AG09309 (cell line): ENCODE results near the gene KIF26A.
"Not testable (repeated sequence)": the region's sequence is repeated elsewhere in the genome, so short reads cannot be mapped to it uniquely, and the experiment has no call there.

Source experiments
- DNase-seq: peaks from one replicate; pipeline ENCODE4 v3.0.0-alpha.2; 2010; ENCODE audit warnings: low read depth
- H3K4me3 ChIP-seq: 2 replicates; pipeline ENCODE4 v1.5.1; 2011; ENCODE audit warnings: mild to moderate bottlenecking, low read depth, low read length, moderate library complexity; ENCODE audit not compliant: control insufficient read depth
- TF ChIP-seq, protein P1 (sequence below): IDR thresholded peaks from 2 replicates; pipeline ENCODE4 v1.5.1; 2011; ENCODE audit warnings: mild to moderate bottlenecking, low read depth, low read length, inconsistent platforms; ENCODE audit not compliant: insufficient read depth, control insufficient read depth; ENCODE audit errors: missing control alignments

The KIF26A gene

GRCh38 chr14:104152686-104153393 lies 14.5 kb downstream of the KIF26A start:
- no peak overlapping the region for H3K4me3 ChIP-seq
- TF ChIP-seq, protein P1, sequence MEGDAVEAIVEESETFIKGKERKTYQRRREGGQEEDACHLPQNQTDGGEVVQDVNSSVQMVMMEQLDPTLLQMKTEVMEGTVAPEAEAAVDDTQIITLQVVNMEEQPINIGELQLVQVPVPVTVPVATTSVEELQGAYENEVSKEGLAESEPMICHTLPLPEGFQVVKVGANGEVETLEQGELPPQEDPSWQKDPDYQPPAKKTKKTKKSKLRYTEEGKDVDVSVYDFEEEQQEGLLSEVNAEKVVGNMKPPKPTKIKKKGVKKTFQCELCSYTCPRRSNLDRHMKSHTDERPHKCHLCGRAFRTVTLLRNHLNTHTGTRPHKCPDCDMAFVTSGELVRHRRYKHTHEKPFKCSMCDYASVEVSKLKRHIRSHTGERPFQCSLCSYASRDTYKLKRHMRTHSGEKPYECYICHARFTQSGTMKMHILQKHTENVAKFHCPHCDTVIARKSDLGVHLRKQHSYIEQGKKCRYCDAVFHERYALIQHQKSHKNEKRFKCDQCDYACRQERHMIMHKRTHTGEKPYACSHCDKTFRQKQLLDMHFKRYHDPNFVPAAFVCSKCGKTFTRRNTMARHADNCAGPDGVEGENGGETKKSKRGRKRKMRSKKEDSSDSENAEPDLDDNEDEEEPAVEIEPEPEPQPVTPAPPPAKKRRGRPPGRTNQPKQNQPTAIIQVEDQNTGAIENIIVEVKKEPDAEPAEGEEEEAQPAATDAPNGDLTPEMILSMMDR: no peak
- DNase-seq: no peak

DNA sequence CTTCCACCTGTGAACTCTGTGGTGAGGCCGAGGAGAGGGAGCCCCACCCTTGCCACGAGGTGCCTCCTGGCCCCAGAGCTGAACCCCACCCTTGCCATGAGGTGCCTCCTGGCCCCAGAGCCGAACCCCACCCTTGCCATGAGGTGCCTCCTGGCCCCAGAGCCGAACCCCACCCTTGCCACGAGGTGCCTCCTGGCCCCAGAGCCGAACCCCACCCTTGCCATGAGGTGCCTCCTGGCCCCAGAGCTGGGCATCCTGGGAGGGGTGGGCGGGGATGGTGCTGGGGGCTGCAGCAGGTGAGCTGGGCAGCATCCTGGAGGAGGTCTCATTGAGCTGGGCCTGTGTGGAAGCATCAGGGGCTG lies 15.0 kb downstream of the KIF26A start:
- not testable (repeated sequence) for H3K4me3 ChIP-seq, DNase-seq

DNA sequence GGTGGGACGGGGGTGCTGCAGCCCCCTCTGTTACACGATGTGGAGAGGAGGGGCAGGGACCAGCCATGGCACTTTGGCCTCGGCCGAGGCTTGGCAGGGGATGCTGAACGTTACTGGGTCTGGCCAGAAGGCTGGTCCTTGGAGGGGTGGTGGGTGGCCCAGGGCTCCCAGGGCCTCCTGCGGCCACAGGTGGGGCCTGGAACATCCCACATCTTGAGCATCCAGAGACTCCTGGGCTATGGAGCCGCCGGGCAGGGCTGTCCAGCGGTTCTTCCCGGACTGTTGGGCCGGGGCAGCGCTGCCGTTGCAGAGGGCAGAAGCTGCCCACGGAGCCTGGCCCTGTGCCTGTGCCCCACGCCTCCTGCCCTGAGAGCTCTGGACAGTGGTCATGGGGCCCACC lies 15.9 kb downstream of the KIF26A start:
- H3K4me3 ChIP-seq: no peak overlapping the region
- DNase-seq: no peak
- TF ChIP-seq, protein P1: no peak

- DNase-seq: no peak
- H3K4me3 ChIP-seq: no peak overlapping the region
- TF ChIP-seq, protein P1: no peak
Measured at GRCh38 chr14:104155513-104155912, 17.1 kb downstream of the KIF26A start.

DNA sequence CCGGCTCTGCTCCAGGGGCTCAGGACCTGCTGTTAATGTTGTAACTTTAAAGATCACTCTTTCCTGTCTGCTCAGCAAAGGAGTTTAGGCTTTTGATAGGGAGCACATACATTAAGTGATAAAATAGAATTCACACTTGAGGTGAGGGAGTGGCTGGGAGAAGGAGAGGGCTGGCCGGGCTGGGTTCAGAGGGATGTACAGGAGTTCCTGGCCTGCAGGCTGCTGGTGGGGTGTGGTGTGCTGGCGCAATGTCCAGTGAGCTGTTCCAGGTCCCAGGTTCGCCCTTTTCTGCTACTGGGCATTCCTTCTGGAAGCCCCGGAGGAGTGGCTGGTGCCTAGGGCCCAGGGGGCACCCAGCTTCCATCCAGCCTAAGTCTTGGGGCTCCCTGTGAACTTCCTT lies 17.8 kb downstream of the KIF26A start:
- DNase-seq: no peak
- TF ChIP-seq, protein P1: no peak
- H3K4me3 ChIP-seq: no peak overlapping the region

GRCh38 chr14:104157016-104157928 lies 18.9 kb downstream of the KIF26A start:
- TF ChIP-seq, protein P1: no peak

DNA sequence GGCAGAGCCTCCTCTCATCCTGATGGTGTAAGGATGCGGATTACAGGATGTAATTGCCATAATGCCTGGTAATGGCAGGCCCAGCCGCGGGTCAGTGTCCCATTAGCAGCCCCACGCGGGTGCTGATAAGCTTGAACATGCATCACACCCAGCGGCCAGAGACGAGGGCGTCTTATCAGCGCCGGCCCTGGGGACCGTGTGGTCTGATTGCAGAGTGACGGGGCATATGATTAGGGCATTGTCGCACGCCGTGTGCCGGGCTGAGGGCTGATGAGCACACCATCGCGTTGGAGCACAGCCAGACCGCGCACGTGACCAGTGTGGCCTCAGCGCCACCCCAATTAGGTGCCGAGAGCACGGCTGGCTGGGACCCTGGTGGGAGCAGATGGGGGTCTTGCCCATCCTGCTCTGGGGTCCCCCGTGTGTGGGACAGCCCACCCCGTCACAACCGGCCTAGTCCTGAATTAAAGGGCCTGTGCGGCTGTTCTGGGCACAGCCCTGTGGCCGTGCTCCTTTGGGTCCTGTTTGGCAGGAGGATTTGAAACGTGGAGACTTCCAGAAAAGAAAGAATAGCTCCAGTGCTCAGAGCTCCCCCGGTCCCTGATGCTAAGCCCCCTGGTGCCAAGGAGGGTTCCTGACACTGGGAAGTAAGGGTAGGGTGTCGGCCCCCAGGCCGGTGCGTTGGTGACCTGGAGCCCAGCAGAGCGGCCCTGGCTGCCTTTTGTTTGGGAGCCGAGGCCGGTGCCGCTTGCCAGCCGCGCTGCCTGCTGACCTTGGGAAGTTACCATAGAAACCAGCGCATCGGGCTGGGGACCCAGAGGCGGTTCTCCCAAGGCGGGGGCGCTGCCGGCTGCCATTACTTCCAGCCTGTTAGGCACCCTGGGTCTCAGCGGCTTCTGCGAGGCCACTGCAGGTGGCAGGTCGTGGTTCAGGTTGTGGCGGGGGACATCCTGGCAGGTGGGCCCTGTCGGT lies 20.7 kb downstream of the KIF26A start:
- H3K4me3 ChIP-seq: no peak overlapping the region
- TF ChIP-seq, protein P1: no peak
- no peak for DNase-seq

More at GRCh38 chr14:104157016-104157928, 18.9 kb downstream of the KIF26A start:
- no peak overlapping the region for H3K4me3 ChIP-seq
- no peak for DNase-seq
